Measurements from ENCODE around the gene GLP1R. TPM values are rescaled to one million over a fixed set of nuclear protein-coding genes. Genes with fewer than 3 reads are reported as not detected.

Gene GLP1R
- not detected in 2 replicates for total RNA-seq
- total RNA-seq (2013), result not detected
- not detected in 2 replicates for polyA plus RNA-seq
- not detected in 2 replicates for polyA minus RNA-seq

GRCh38 chr6:39048481-39049399 is at the start of gene GLP1R:
Gene GLP1R, plus strand, starts transcription at chr6:39048781. Its CDS starts 60 bp downstream, at chr6:39048841.
- H3K4me2 ChIP-seq (replicated peaks; ENCODE audit: low read depth, low read length, poor library complexity, severe bottlenecking), result peak within 1 kb of the TSS; percentile 54
- H3K79me2 ChIP-seq (ENCODE audit: control insufficient read depth, insufficient read depth, low read length), result no peaks in the 10 kb centered on the region
- no peaks in the 10 kb centered on the region for H4K20me1 ChIP-seq (ENCODE audit: control insufficient read depth, insufficient read depth, low read length, poor library complexity, severe bottlenecking)
- no peak within 1 kb of the TSS for H2AFZ ChIP-seq (ENCODE audit: insufficient read depth, low read depth, low read length, poor library complexity, severe bottlenecking)
- CTCF ChIA-PET, result no interaction called here
- H3K9me3 ChIP-seq (ENCODE audit: control extremely low read depth in 1 of 3, control insufficient read depth in 2 of 3, insufficient read depth in 1 of 3, low read length in 2 of 3), result no peaks in the 10 kb centered on the region
- Mint-ChIP-seq H3K4me1 (peaks cover 6% of the 10 kb centered on the region), H3K9me3 (ENCODE audit: insufficient read depth) (no peaks in the 10 kb centered on the region), H3K4me3 (peak within 1 kb of the TSS; percentile 39), H3K27me3 (peaks cover 50% of the 10 kb centered on the region), H3K27ac (no peak within 1 kb of the TSS)
- H3K27me3 ChIP-seq (replicated peaks in 1 of 4; ENCODE audit: control extremely low read depth in 1 of 4, control insufficient read depth in 3 of 4, insufficient read depth in 4 of 4, low read length in 3 of 4), result peaks cover 0 to 37% (median 19%) of the 10 kb centered on the region in 4 experiments
- no peak within 1 kb of the TSS for H3K4me3 ChIP-seq (ENCODE audit: control extremely low read depth in 1 of 5, extremely low read depth in 1 of 5, insufficient read depth in 1 of 5, low read depth in 2 of 5, low read length in 4 of 5)
- DNase-seq (no peak), ATAC-seq (ENCODE audit: low read depth) (no peak)
- no peak for TF ChIP-seq CTCF (IDR thresholded peaks at IDR 0.05)
- no peak for TF ChIP-seq EZH2 (IDR thresholded peaks at IDR 0.05; ENCODE audit: borderline replicate concordance, insufficient read depth, low read depth, low read length, poor library complexity, severe bottlenecking)
- H3K9ac ChIP-seq (ENCODE audit: low read length), result no peak within 1 kb of the TSS
- peaks cover 0 to 4% of the 10 kb centered on the region in 2 donors for H3K4me1 ChIP-seq (ENCODE audit: control insufficient read depth in 2 of 2, insufficient read depth in 2 of 2, low read length in 2 of 2)
- 7% methylated on average over 74 of the region's 74 CpGs for WGBS (ENCODE audit: insufficient coverage)
- POLR2A ChIA-PET, result no interaction called here
- intact Hi-C loops (cut with micrococcal nuclease), result no loop called here
- no peaks in the 10 kb centered on the region for H3K36me3 ChIP-seq (replicated peaks in 1 of 2; ENCODE audit: control extremely low read depth in 1 of 2, control insufficient read depth in 1 of 2, extremely low read depth in 1 of 2, insufficient read depth in 2 of 2, low read length in 1 of 2)
- no peak within 1 kb of the TSS for H3K27ac ChIP-seq (ENCODE audit: low read length in 2 of 2)

GRCh38 chr6:39003072-39003471 is 45.5 kb upstream of the GLP1R start:
- H3K9ac ChIP-seq (ENCODE audit: low read length), result no peak overlapping the region
- H3K4me3 ChIP-seq (ENCODE audit: control extremely low read depth in 1 of 5, extremely low read depth in 1 of 5, insufficient read depth in 1 of 5, low read depth in 2 of 5, low read length in 4 of 5), result no peak overlapping the region
- H3K36me3 ChIP-seq (replicated peaks in 1 of 2; ENCODE audit: control extremely low read depth in 1 of 2, control insufficient read depth in 1 of 2, extremely low read depth in 1 of 2, insufficient read depth in 2 of 2, low read length in 1 of 2), result no peaks in the 10 kb centered on the region
- no peak overlapping the region for H2AFZ ChIP-seq (ENCODE audit: insufficient read depth, low read depth, low read length, poor library complexity, severe bottlenecking)
- no peaks in the 10 kb centered on the region for H3K9me3 ChIP-seq (ENCODE audit: control extremely low read depth in 1 of 3, control insufficient read depth in 2 of 3, insufficient read depth in 1 of 3, low read length in 2 of 3)
- H3K27ac ChIP-seq (ENCODE audit: low read length in 2 of 2), result no peak overlapping the region
- DNase-seq (no peak), ATAC-seq (ENCODE audit: low read depth) (no peak)
- Mint-ChIP-seq H3K4me3 (no peak overlapping the region), H3K9me3 (ENCODE audit: insufficient read depth) (no peaks in the 10 kb centered on the region), H3K27ac (no peak overlapping the region), H3K4me1 (no peaks in the 10 kb centered on the region), H3K27me3 (peaks cover 30% of the 10 kb centered on the region)
- no peaks in the 10 kb centered on the region for H3K79me2 ChIP-seq (ENCODE audit: control insufficient read depth, insufficient read depth, low read length)
- H3K4me1 ChIP-seq (ENCODE audit: control insufficient read depth in 2 of 2, insufficient read depth in 2 of 2, low read length in 2 of 2), result no peaks in the 10 kb centered on the region
- peaks cover 0 to 11% (median 7%) of the 10 kb centered on the region in 4 experiments for H3K27me3 ChIP-seq (replicated peaks in 1 of 4; ENCODE audit: control extremely low read depth in 1 of 4, control insufficient read depth in 3 of 4, insufficient read depth in 4 of 4, low read length in 3 of 4)
- no peak for TF ChIP-seq CTCF (IDR thresholded peaks at IDR 0.05)
- TF ChIP-seq EZH2 (IDR thresholded peaks at IDR 0.05; ENCODE audit: borderline replicate concordance, insufficient read depth, low read depth, low read length, poor library complexity, severe bottlenecking), result no peak
- intact Hi-C loops (cut with micrococcal nuclease), result loop anchor here (10.0 kb wide), 1 partner anchor 142 kb away; no protein-coding TSS in a partner anchor
- 43% methylated on average over 1 of the region's 3 CpGs for WGBS (ENCODE audit: insufficient coverage)
- ChIA-PET CTCF (interaction anchor here (1.0 to 1.4 kb wide), 3 partner anchors 14 to 302 kb away, joined by 3 to 4 read pairs (median 3); no protein-coding TSS in a partner anchor), POLR2A (no interaction called here)
- H4K20me1 ChIP-seq (ENCODE audit: control insufficient read depth, insufficient read depth, low read length, poor library complexity, severe bottlenecking), result no peaks in the 10 kb centered on the region
- H3K4me2 ChIP-seq (replicated peaks; ENCODE audit: low read depth, low read length, poor library complexity, severe bottlenecking), result no peak overlapping the region

Measured in B cell (primary cell).